HG02763 (cell line): ENCODE measurements around the gene SRGAP1.
A peak's percentile ranks its signal among the peaks of the same experiment; 100 is the strongest.
"Not testable (repeated sequence)": the region's sequence is repeated elsewhere in the genome, so short reads cannot be mapped to it uniquely, and the experiment has no call there.

Experiments
- ATAC-seq: cut with Tn5 transposase; IDR thresholded peaks from one replicate; pipeline ENCODE4 v1.9.1; 2021; ENCODE audit warnings: mild to moderate bottlenecking, moderate library complexity; ENCODE audit not compliant: unreplicated experiment

The SRGAP1 gene

GRCh38 chr12:64186789-64187188 lies 342.3 kb downstream of the SRGAP1 start:
- ATAC-seq, result peak; percentile 71

- no peak for ATAC-seq
Measured at GRCh38 chr12:64187370-64187769, 342.9 kb downstream of the SRGAP1 start.

GRCh38 chr12:64187794-64188193 lies 343.3 kb downstream of the SRGAP1 start:
- ATAC-seq, result no peak

GRCh38 chr12:64189530-64189929 lies 345.0 kb downstream of the SRGAP1 start:
- no peak for ATAC-seq

GRCh38 chr12:64190140-64190539 lies 345.6 kb downstream of the SRGAP1 start:
- ATAC-seq, result no peak

GRCh38 chr12:64192644-64193444 lies 348.3 kb downstream of the SRGAP1 start:
- peak; percentile 91 for ATAC-seq

GRCh38 chr12:64193931-64194330 lies 349.4 kb downstream of the SRGAP1 start:
- ATAC-seq, result no peak

GRCh38 chr12:64194333-64195149 lies 350.0 kb downstream of the SRGAP1 start:
- no peak for ATAC-seq

GRCh38 chr12:64195841-64196240 lies 351.3 kb downstream of the SRGAP1 start:
- ATAC-seq, result not testable (repeated sequence)

GRCh38 chr12:64203036-64203435 lies 358.5 kb downstream of the SRGAP1 start:
- no peak for ATAC-seq

GRCh38 chr12:64203775-64204174 lies 359.3 kb downstream of the SRGAP1 start:
- ATAC-seq, result no peak

- no peak for ATAC-seq
Measured at GRCh38 chr12:64205542-64205941, 361.0 kb downstream of the SRGAP1 start.

- no peak for ATAC-seq
Measured at GRCh38 chr12:64207453-64207852, 363.0 kb downstream of the SRGAP1 start.
